ENCODE measurements around the gene ABHD1.
"Not testable (repeated sequence)": the region's sequence is repeated elsewhere in the genome, so short reads cannot be mapped to it uniquely, and the experiment has no call there.

The ABHD1 gene

DNA sequence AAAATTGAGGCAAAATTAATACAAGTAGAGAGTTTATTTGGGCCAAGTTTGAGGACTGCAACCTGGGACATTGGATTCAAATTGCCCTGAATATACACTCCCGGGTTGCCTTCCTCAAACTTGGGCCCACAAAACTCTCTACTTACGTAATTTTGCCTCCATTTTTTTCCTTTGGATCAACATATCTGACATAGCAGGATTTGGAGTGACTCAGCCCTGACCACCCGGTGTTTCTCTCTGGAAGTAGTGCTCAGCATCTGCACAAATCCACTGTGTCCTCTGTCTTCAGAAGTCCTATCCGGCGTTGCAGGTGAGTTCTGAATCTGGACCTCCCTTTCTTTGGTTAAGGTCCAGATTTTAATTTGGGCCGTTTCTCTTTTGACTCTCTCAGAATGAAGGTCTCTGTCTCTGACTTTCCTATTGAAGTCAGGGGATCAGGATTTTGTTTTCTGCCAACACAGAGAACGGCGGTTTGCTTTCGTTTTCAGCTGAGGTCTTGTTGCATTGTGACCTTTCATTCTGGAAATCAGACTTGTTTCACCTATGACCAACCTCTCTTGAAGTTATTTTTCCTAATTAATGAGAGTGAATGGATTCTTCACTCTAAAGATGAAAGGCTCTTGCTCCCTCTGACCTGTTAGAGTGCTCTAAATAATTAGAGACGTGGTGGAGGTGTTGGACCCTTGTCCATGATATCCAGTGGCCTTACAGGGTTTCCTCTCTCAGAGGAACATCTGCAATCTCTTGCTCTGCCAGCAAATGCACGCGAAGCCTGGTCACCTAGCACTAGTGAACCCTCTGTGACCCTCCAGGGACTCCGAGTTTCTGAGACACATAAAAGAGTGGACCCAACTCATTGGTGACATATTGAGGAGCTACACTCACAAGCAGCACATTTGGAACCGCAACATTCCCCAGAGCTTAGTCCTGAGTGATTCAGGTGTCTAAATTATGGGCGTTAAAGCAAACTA is 38.8 kb downstream of the ABHD1 start:
- no peak overlapping the region for H3K4me3 ChIP-seq (ENCODE audit: low read length)
- DNase-seq (ENCODE audit: low read depth) = no peak
- TF ChIP-seq, protein P1, sequence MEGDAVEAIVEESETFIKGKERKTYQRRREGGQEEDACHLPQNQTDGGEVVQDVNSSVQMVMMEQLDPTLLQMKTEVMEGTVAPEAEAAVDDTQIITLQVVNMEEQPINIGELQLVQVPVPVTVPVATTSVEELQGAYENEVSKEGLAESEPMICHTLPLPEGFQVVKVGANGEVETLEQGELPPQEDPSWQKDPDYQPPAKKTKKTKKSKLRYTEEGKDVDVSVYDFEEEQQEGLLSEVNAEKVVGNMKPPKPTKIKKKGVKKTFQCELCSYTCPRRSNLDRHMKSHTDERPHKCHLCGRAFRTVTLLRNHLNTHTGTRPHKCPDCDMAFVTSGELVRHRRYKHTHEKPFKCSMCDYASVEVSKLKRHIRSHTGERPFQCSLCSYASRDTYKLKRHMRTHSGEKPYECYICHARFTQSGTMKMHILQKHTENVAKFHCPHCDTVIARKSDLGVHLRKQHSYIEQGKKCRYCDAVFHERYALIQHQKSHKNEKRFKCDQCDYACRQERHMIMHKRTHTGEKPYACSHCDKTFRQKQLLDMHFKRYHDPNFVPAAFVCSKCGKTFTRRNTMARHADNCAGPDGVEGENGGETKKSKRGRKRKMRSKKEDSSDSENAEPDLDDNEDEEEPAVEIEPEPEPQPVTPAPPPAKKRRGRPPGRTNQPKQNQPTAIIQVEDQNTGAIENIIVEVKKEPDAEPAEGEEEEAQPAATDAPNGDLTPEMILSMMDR (conservative IDR thresholded peaks at IDR 0.05; ENCODE audit: low read depth, low read length) = no peak

DNA sequence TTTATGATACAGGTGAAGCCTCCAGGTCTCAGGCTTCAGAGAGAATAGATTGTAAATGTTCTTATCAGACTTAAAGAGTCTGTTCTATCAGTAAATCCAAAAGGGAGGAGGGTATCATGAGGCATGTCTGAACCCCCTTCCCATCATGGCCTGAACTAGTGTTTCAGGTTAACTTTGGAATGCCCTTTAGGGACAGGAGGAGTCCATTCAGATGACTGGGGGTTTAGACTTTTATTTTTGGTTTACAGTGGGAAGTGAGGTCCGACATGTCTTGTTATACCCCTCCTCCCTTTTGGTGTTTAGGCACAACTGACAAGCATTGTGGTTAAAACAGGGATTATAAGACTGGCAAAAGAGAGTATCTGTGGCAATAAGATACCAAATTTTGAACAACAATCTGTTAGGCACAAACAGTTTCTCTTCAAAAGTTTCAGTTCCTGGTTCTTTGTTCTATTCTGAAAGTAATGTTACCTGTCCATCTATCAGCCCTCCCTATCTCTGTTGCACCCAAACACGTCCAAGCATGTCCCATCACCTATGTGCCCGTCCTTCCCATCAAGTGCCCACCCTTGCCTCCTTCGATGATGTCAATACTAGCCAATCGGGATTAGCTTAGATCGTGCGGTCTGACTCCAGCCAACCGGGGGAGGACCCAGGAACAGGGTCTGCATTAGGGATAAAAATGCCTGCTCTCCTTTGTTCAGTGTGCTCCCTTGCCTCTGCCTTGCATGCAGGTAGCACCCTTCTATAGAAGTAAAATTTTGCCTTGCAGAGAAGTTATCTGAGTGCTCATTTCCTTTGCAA is 41.5 kb downstream of the ABHD1 start:
- no peak for DNase-seq (ENCODE audit: low read depth)
- H3K4me3 ChIP-seq (ENCODE audit: low read length) = no peak overlapping the region
- TF ChIP-seq, protein P1 (conservative IDR thresholded peaks at IDR 0.05; ENCODE audit: low read depth, low read length) = no peak

DNA sequence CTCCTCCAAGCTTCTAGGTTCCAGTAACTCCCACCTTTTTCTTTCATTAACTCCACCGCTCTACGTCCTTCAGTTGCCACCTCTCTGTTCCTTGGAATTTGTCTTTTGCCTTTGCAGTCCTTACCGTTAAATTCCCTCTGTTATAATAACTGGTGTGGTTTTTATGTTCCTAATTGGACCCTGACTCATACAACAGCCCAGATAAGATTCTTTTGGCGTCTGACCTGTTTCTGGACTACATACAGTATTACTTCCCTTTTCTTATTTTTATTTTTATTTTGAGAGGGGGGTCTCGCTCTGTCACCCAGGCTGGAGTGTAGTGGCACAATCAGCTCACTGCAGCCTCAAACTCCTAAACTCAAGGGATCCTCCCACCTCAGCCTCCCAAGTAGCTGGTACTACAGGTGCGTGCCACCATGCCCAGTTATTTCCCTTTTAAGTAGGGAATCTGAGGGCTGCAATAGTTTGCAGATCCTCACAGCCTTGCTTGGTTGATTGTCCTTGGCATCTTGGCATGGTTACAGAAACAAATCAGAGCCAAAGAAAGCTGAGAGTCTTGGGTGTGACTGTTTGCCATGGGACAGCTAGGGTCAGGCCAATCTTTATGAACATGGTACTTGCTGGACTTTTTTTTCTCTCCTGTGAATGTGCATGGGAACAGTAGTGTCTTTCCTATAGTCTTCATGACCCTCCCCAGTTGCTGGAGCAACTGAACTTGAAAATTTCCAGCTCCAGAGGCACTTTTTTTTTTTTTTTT is 47.1 kb downstream of the ABHD1 start:
- no peak overlapping the region for H3K4me3 ChIP-seq (ENCODE audit: low read length)
- TF ChIP-seq, protein P1 (conservative IDR thresholded peaks at IDR 0.05; ENCODE audit: low read depth, low read length) = no peak
- DNase-seq (ENCODE audit: low read depth) = no peak

DNA sequence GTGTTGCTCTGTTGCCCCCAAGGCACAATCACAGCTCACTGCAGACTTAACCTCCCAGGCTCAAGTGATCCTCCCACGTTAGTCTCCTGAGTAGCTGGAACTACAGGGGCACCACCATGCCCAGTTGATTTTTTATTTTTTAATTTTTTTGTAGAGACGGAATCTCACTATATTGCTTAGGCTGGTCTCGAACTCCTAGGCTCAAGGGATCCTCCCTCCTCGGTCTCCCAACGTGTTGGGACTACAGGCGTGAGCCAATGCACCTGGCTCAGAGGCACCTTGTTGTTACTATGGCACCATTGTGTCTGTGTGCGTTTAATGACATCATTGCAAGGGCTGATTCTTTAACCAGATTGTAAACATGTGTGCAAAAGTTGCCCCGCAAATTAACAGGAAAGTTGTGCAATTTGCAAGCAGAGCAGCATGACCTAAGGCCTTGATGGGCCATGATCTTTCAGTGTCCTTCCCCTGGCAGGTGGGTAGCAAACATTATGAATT is 47.8 kb downstream of the ABHD1 start:
- DNase-seq (ENCODE audit: low read depth) = no peak
- TF ChIP-seq, protein P1 (conservative IDR thresholded peaks at IDR 0.05; ENCODE audit: low read depth, low read length) = no peak
- H3K4me3 ChIP-seq (ENCODE audit: low read length) = no peak overlapping the region

DNA sequence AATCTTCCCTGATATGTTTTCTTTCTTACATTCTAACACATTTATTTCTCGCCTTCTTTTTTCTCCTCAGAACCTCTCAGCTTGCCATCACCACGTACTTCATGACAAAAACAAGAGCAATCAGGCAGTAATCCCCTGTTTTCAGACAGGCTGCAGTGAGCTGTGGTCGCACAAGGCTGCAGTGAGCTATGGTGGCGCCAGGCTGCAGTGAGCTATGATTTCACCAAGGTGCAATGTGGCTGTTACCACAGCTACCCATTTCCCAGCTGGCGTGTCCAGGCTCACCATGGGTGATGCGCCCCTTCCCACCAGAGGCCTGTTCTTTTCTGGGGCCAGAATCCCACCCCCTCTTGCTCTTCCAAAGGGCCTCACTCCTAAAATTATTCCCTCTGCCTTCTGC is 51.0 kb downstream of the ABHD1 start:
- TF ChIP-seq, protein P1 (conservative IDR thresholded peaks at IDR 0.05; ENCODE audit: low read depth, low read length) = no peak
- DNase-seq (ENCODE audit: low read depth) = no peak
- H3K4me3 ChIP-seq (ENCODE audit: low read length) = no peak overlapping the region

DNA sequence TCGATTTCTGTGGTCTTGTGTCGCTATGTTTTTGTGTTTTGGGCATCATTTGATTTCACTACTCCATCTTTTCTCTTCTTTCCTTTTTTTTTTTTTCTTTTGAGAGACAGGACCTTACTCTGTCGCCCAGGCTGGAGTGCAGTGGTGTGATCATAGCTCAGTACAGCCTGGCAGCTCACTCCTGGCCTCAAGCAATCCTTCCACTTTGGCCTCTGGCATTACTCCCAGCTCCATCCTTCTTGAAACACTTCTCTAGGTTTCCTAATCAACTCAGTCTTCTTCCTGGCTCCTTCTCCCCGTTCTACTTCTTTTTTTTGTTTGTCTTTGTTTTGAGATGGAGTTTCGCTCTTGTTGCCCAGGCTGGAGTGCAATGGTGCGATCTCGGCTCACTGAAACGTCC is 51.7 kb downstream of the ABHD1 start:
- TF ChIP-seq, protein P1 (conservative IDR thresholded peaks at IDR 0.05; ENCODE audit: low read depth, low read length) = no peak
- no peak overlapping the region for H3K4me3 ChIP-seq (ENCODE audit: low read length)
- no peak for DNase-seq (ENCODE audit: low read depth)

DNA sequence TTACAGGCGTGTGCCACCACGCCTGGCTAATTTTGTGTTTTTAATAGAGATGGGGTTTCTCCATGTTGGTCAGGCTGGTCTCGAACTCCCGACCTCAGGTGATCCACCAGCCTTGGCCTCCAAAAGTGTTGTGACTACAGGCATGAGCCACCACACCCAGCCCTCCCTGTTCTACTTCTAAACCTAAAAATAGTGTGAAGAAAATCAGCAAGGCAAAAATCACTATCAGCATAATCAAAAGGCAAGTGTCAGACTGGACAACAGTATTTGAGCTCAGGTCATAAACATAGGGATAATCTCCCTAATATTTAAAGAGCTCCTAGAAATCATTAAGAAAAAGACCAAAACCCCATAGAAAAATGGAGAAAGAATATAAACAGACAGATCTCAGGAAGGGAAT is 52.2 kb downstream of the ABHD1 start:
- H3K4me3 ChIP-seq (ENCODE audit: low read length); DNase-seq (ENCODE audit: low read depth): not testable (repeated sequence)

Measured in retinal pigment epithelial cell (primary cell).